Fibroblast of lung (primary cell): ENCODE results near the gene RASA3. TPM values are rescaled to one million over a fixed set of nuclear protein-coding genes. Genes with fewer than 3 reads are reported as not detected.

Source experiments
- DNase-seq, 2 donors: peaks; one replicate each; pipeline versions ENCODE4 v3.0.0 to v3.0.0-alpha.2; 2010; ENCODE audit warnings: low read depth in 2 of 2
- H2AFZ ChIP-seq: 2 replicates; pipeline ENCODE4 v1.5.1; 2012; ENCODE audit warnings: low read length, control low read depth, inconsistent platforms
- H3K27ac ChIP-seq: 2 replicates; pipeline ENCODE4 v1.5.1; 2011; ENCODE audit warnings: low read length, control low read depth; ENCODE audit not compliant: insufficient read depth
- H3K27me3 ChIP-seq: 2 replicates; pipeline ENCODE4 v1.5.1; 2011; ENCODE audit warnings: mild to moderate bottlenecking, low read length; ENCODE audit not compliant: control insufficient read depth, insufficient read depth
- H3K36me3 ChIP-seq: 2 replicates; pipeline ENCODE4 v1.5.1; 2011; ENCODE audit warnings: low read length; ENCODE audit not compliant: control insufficient read depth, insufficient read depth
- H3K4me1 ChIP-seq: 2 replicates; pipeline ENCODE4 v1.5.1; 2011; ENCODE audit warnings: low read length; ENCODE audit not compliant: control insufficient read depth, insufficient read depth; ENCODE audit errors: extremely low read depth
- H3K4me2 ChIP-seq: 2 replicates; pipeline ENCODE4 v1.5.1; 2011; ENCODE audit warnings: low read length, control low read depth; ENCODE audit not compliant: insufficient read depth; ENCODE audit errors: extremely low read depth
- H3K4me3 ChIP-seq, 4 experiments: fragments of 200-600 bp in 1 of 4; sonication (generic) in 1 of 4; replicated peaks in 1 of 4; 2 replicates each; pipeline ENCODE4 v1.5.1; 2011 to 2016; ENCODE audit warnings: low read length in 4 of 4, low read depth in 3 of 4, mild to moderate bottlenecking in 3 of 4, control low read depth in 2 of 4, inconsistent platforms in 1 of 4, mixed read lengths in 1 of 4; ENCODE audit not compliant: insufficient read depth in 1 of 4; ENCODE audit errors: control extremely low read depth in 1 of 4
- H3K79me2 ChIP-seq: 2 replicates; pipeline ENCODE4 v1.5.1; 2012; ENCODE audit warnings: mild to moderate bottlenecking, low read length, inconsistent platforms; ENCODE audit not compliant: control insufficient read depth, insufficient read depth
- H3K9ac ChIP-seq: 2 replicates; pipeline ENCODE4 v1.5.1; 2011; ENCODE audit warnings: mild to moderate bottlenecking, low read length, control low read depth; ENCODE audit not compliant: insufficient read depth
- H3K9me3 ChIP-seq: 2 replicates; pipeline ENCODE4 v1.5.1; 2012; ENCODE audit warnings: low read depth, low read length; ENCODE audit not compliant: control insufficient read depth, insufficient read depth
- H4K20me1 ChIP-seq: 2 replicates; pipeline ENCODE4 v1.5.1; 2011; ENCODE audit warnings: low read length; ENCODE audit not compliant: control insufficient read depth, insufficient read depth; ENCODE audit errors: extremely low read depth
- EZH2 ChIP-seq: IDR thresholded peaks from 2 replicates; pipeline ENCODE4 v1.5.1; 2012; ENCODE audit warnings: low read length, control low read depth, mild to moderate bottlenecking; ENCODE audit errors: missing control alignments
- polyA plus RNA-seq, 2 donors: library from polyadenylated mRNA; depleted of rRNA in 1 of 2; stranded (reverse) in 1 of 2; unstranded in 1 of 2; fragments of >200 nt; gene quantifications; 2 replicates each; pipeline ENCODE4 v1.2.1, GENCODE V29; 2011 to 2012; ENCODE audit warnings: missing spikeins in 1 of 2
- total RNA-seq: library from RNA; depleted of rRNA; stranded (reverse); fragments of >200 nt; gene quantifications from 2 replicates; pipeline ENCODE4 v1.2.1, GENCODE V29; 2014
- TF ChIP-seq, protein P1 (sequence below), 2 donors: IDR thresholded peaks in 1 of 2; conservative IDR thresholded peaks in 1 of 2; 1 replicate in 1 of 2; 2 replicates in 1 of 2; pipeline ENCODE4 v1.5.1; 2011 to 2012; ENCODE audit warnings: low read length in 2 of 2, control low read depth in 1 of 2, inconsistent platforms in 1 of 2, low read depth in 1 of 2, mild to moderate bottlenecking in 1 of 2

Gene RASA3
- total and polyA plus RNA-seq, 2 donors (not counting 1 experiment from before 2014, with no cell fraction given): 26.6 to 31.1 TPM

DNA sequence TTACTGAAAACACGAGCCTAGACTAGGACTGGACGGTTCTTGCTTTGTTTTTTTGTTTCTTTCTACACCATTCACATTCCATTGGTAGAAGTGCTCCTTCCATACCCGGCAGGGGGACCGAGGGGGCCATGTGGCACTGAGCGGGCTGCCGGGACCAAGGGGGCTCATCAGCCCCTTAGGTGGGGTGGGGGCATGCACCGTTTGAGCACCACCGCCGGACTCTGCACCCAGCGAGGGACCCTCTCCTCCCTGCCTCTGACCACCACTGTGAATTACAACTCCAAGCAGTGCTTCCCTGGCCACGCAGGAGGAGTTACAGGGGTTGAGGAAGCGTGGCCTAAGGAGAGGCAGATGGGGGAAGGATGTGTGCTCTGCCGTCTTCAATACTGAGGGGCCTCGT is 31.6 kb upstream of the RASA3 start:
- H3K9ac ChIP-seq: no peak overlapping the region
- no peak overlapping the region for H3K4me3 ChIP-seq
- no peak overlapping the region for H3K4me2 ChIP-seq
- no peaks in the 10 kb centered on the region for H3K79me2 ChIP-seq
- H2AFZ ChIP-seq: no peak overlapping the region
- no peak for DNase-seq
- TF ChIP-seq, protein P1, sequence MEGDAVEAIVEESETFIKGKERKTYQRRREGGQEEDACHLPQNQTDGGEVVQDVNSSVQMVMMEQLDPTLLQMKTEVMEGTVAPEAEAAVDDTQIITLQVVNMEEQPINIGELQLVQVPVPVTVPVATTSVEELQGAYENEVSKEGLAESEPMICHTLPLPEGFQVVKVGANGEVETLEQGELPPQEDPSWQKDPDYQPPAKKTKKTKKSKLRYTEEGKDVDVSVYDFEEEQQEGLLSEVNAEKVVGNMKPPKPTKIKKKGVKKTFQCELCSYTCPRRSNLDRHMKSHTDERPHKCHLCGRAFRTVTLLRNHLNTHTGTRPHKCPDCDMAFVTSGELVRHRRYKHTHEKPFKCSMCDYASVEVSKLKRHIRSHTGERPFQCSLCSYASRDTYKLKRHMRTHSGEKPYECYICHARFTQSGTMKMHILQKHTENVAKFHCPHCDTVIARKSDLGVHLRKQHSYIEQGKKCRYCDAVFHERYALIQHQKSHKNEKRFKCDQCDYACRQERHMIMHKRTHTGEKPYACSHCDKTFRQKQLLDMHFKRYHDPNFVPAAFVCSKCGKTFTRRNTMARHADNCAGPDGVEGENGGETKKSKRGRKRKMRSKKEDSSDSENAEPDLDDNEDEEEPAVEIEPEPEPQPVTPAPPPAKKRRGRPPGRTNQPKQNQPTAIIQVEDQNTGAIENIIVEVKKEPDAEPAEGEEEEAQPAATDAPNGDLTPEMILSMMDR (conservative IDR thresholded peaks at IDR 0.05 in 1 of 2, IDR thresholded peaks at IDR 0.05 in 1 of 2; ENCODE audit: low read depth in 1 of 2, low read length in 2 of 2): no peak
- TF ChIP-seq EZH2: no peak
- no peak overlapping the region for H3K27ac ChIP-seq
- peaks cover 2% of the 10 kb centered on the region for H3K4me1 ChIP-seq
- H3K9me3 ChIP-seq: no peaks in the 10 kb centered on the region
- H3K27me3 ChIP-seq: peaks cover 24% of the 10 kb centered on the region
- H4K20me1 ChIP-seq: no peaks in the 10 kb centered on the region
- H3K36me3 ChIP-seq: no peaks in the 10 kb centered on the region

DNA sequence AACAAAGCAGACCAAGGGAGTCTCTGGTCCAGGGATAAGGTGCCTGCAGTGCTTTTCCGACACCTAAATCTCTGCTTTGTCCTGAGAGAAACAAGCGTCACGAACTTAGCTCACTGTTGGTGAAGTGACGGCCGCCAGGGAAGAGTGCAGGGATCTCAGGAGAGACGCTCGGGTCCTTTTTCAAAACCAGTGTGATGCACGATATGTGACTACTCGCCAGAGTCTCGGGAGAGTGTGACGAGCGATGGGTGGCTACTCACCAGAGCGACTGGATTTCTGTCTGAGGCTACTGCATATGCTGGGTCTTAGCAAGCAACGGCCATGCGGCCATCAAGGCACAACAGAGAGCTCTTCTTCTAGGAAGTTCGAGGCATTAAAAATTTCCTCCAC is 30.1 kb upstream of the RASA3 start:
- H3K4me2 ChIP-seq: peak overlapping the region; percentile 87
- peak overlapping the region; percentile 85 for H2AFZ ChIP-seq
- H3K36me3 ChIP-seq: no peaks in the 10 kb centered on the region
- H3K9me3 ChIP-seq: no peaks in the 10 kb centered on the region
- peaks cover 29% of the 10 kb centered on the region for H3K27me3 ChIP-seq
- H4K20me1 ChIP-seq: no peaks in the 10 kb centered on the region
- peaks cover 2% of the 10 kb centered on the region for H3K4me1 ChIP-seq
- H3K9ac ChIP-seq: no peak overlapping the region
- peak overlapping the region in 1 of 4 experiments; percentile 1 for H3K4me3 ChIP-seq
- no peaks in the 10 kb centered on the region for H3K79me2 ChIP-seq
- DNase-seq: no peak
- no peak overlapping the region for H3K27ac ChIP-seq
- no peak for TF ChIP-seq EZH2
- TF ChIP-seq, protein P1 (conservative IDR thresholded peaks at IDR 0.05 in 1 of 2, IDR thresholded peaks at IDR 0.05 in 1 of 2; ENCODE audit: low read depth in 1 of 2, low read length in 2 of 2): no peak

DNA sequence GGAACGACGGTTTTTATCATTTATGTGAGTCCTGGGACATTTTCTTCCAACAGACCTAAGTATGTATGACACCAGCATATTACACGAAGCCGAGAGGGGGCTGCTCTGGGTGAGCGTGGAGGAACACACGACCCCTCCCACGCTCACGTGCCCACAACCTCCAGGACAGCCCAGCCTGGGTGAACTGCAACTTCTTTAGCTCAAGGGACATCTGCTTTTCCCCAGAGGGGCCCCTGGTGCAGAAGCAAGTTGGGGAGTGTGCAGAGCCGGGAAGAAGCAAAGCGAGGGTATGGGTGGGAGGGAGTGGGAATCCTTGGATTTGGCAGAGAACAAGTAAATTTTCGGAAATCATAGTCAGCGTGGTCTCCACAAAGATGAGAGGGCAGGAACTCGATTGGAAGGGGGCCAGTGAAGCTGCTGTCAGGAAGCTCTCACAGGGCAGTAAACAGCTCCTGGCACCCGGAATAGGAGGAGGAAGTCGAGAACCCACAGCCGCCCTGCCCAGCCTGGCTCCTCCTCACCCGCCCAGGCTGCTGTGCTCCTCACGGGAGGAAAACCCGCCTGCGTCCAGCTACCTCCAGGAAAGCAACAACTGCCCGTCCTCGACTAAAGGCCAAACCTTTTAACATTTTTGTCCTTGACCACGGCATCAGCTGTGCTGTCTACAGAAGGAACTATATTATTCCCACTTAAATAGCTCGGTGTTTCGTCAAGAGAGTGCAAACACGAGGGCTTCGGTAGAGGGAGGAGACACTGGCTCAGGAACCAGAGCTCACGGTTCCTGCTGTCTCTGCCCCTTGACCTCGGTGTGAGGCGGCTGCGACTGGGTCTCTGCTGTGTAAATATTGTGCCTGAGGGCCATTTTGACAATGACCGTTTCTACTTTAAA is 29.5 kb upstream of the RASA3 start:
- peaks cover 2% of the 10 kb centered on the region for H3K4me1 ChIP-seq
- no peak for TF ChIP-seq EZH2
- TF ChIP-seq, protein P1 (conservative IDR thresholded peaks at IDR 0.05 in 1 of 2, IDR thresholded peaks at IDR 0.05 in 1 of 2; ENCODE audit: low read depth in 1 of 2, low read length in 2 of 2): no peak
- peaks cover 27% of the 10 kb centered on the region for H3K27me3 ChIP-seq
- no peaks in the 10 kb centered on the region for H3K79me2 ChIP-seq
- H2AFZ ChIP-seq: peak overlapping the region; percentile 85
- peak overlapping the region; percentile 87 for H3K4me2 ChIP-seq
- H3K9ac ChIP-seq: no peak overlapping the region
- H3K9me3 ChIP-seq: no peaks in the 10 kb centered on the region
- H4K20me1 ChIP-seq: no peaks in the 10 kb centered on the region
- peak overlapping the region in 2 of 4 experiments; percentile 1 to 12 for H3K4me3 ChIP-seq
- H3K27ac ChIP-seq: no peak overlapping the region
- no peaks in the 10 kb centered on the region for H3K36me3 ChIP-seq
- peak; percentile 34 to 49 for DNase-seq
